ENCODE data around the gene VSIG8.

The VSIG8 gene

DNA sequence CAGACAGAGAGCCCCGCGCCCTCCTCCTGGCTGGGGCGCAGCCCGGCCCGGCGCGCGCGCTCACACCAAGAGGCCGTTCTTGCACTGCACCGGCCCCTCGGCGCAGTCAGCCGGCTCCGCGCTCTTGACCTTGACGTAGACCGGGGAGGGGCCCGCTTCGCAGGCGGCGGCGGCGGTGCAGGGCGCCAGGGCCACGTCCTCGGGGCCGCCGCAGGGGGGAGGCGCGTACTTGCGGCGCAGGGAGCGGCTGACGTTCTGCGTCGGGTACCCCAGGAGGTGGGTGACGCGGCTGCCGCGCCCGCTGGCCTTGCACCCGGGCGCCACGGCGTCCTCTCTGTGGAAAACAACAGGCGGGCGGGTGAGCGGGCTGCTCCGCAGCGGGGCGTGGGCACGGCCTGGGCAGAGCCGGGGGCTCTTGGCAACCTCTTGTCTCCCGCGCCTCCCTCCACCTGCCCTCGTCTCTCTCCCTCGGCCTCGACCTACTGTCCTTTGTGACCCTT lies 7.7 kb downstream of the VSIG8 start:
- no peak for FAIRE-seq

DNA sequence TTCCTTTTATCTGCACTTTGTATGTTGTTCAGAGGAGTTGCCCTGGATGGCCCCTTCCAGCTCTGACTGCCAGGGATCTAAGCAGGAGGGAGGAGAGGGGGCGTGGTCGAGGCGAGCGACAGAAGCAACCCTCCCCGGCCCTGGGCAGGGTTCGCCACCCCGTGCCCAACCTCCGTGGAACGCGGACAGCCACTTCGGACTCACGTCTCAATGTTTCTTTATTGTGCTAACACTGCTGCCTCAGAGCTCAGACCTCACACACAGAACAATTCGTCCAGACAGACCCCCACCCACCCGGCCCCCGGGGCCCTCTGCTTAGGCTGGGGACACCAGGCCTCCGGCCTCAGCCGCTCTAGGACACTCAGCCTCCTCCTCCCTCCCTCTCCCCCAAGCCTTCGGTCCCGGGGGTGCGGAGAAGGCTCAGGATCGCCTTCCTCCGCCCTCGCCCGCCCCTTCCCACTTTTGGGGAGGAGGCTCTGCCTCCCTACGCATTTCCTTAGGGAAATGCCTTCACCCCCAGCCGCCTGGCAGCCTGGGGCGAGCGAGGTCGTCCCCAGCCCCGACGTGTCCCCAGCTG lies 8.3 kb downstream of the VSIG8 start:
- no peak for FAIRE-seq

DNA sequence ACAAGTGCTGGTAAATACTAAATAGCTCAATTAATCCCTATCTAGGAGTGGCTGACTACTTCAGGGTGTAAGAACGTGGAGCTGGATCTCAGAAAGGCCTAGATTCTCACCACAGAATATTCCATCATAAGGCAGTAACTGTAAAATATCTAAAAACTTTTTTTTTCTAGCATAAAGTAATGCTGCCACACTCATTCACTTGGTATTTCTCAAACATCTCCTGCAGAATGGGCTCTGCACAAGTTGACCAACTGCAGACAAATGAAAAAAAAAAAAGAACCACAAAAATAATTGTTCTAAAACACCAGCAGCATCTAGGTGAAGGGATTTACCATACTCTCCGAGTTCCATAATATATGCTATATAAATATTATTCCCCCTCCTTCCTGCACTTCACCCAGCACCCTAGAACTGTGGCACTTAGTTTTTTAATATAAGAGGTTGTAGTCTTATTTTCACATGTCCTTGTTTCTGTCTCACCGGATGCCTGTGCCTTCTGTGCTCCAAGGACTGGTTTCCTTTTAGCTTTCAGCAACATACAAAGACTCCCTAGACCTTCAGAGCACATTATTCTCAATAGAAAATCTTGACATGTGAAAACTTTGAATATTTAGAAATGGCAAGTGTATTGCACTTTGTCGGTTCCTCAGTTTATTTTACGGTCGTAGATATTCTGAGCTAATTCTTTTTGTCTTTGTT lies 8.9 kb downstream of the VSIG8 start:
- FAIRE-seq = no peak

DNA sequence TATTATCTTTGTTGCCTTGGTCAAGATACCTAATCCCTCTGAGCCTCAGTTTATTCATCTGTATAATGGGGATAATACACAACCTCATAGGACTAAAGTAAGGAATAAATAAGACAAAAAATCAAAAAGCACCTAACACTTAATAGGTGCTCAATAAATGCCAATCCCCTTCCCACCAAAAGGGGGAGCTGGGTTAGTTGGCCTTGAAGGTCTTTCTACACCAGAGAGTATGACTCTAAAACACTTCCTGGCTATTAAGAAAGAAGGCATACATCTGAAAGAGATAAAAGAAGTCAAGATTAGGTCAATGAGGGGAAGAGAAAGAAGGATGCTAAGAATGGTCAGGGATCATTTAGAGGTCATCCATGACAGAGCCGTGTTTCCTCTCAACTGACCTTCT lies 11.1 kb downstream of the VSIG8 start:
- no peak for FAIRE-seq

DNA sequence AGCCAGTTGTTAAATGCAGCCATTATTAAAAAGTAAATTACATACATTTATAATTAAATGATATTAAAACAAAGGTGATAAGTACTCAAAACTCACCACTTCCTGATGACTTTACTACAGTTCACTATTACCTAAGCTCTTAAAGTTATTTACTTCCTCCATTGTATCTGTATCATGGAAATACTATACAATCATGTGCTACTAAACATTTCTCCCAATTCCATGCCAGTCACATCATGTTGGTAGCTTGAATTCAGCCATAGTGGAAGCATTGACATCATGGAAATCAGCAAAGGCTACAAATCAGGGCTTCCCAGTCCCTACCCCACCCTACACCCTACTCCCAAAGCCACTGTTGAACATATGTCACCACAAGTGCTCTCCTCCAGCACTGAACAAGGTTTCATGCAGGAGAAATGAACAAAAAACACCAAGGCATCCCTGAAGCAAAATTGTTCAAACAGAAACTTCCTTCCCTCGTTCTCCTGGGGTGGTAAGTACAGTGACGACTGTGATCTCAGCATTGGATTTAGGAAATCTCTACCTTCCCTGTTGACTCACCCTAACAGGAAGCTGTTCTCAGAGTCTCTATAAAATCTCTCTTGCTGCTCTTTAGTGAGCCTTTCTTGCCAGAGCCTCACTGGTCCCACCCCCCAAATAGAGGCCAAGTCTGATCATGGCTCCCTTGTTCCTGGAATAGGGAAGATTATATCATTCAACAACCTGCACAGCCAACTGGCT lies 12.7 kb downstream of the VSIG8 start:
- FAIRE-seq = no peak

DNA sequence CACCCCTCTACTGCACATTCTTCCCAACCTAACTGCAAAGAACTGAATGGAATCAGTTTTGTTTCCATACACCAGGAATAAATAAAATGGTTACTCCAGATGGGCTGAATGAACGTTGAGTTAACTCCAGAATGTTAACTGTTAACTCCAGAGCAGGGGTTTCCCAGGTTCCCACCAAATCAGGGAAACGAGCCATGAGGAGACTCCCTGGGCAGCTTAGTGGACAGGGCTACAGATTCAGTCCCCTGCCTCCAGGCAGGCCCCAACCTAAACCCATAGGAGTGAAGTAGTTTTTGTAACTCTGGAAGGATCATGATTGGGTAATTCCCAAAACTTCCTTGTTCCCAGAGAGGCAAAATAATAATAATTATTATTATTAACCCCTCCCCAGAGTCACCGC lies 14.1 kb downstream of the VSIG8 start:
- no peak for FAIRE-seq

DNA sequence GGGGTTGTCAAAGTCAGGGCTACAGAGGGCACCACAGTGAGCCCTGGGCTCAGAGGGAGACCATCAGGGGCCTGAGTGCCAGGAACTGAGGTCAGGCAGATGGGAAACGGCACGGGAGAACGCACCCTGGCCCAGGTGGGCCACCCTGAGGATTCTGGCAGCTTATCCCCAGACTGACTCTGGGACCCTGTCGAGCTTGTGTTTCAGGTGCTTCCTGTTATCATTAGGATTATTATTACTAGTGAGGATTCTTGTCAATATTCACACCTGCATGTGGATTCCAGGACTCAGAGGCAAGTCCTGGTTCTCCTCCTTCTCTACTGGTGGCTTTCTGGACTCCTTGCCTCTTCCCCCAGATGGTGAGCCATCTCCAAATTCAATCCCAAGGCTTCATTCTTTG lies 15.2 kb downstream of the VSIG8 start:
- FAIRE-seq = no peak

DNA sequence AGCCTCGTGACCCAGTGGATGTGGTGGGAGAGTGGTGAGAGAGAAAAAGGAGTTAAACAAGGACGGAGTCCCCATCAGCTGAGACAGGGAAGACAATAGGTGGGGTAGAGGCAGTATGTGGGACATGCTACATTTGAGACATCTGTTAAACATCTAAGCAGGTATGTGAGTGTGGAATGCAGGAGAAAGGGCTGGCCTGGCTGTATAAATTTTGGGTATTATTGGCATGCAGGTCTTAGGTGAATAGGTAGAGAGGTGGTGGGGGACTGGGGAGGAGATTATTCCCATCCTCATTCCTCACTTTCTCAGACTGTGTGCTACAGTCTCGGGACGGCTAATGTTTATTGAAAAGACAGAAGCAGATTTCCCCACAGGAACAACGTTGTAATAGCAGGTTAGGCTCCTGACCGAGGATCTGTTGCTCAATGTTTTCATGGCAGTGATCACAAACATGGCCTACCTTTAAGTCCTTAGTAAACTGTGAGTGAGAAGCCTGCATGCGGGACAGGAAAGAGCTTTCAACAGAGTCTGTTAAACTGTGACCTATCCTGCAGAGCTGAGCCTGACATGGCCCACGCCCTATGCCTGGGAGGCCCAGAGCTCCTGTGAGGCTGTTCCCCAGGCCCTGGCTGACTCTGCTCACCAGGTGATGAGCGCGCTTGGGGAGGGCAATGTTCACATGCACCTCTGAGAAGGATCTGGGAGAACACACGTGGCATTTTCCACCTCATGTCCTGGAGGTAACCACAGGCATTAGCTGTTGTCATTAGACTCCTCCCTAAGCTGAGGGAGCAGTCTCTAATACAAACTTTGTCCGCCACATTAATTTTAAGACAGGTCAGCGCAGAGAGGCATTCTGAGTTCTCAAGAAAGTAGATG lies 16.5 kb downstream of the VSIG8 start:
- FAIRE-seq = no peak

DNA sequence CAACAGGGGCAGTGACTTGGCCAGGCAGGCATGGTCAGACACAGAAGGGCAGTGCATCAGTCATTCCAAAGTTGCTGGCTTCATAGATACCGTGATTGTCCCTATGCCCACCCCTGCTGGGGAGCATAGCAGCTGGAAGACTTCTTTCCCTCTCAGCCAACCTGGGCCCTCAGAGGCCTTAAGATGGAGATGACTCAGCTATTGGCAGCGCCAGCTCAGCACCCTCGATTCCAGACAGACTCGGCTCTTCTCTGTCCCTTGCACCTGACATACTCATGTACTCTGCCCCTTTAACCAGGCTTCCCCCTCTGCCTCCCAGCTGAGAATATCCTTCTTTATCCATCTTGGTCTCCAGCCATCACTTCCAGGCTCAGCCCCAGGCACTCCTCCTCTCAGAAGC lies 19.0 kb downstream of the VSIG8 start:
- FAIRE-seq = no peak

DNA sequence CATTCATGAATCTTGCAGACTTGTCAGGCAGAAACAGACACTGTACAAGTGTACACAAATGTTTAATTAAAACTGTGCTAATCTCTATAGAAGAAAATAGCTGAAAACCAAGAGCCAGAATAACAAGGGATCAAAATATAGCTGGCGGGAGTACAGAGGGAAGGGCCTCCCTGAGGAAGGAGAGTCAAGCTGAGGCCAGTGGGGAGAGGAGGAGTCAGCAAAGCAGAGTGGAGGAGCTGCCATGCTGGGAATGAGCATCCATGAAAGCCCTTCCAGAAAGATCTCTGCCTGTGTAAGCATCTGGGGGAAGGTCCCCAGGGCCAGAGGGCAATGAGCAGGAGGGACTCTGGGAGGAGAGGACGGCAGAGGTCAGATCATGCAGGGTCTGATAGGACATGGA lies 20.7 kb downstream of the VSIG8 start:
- no peak for FAIRE-seq

DNA sequence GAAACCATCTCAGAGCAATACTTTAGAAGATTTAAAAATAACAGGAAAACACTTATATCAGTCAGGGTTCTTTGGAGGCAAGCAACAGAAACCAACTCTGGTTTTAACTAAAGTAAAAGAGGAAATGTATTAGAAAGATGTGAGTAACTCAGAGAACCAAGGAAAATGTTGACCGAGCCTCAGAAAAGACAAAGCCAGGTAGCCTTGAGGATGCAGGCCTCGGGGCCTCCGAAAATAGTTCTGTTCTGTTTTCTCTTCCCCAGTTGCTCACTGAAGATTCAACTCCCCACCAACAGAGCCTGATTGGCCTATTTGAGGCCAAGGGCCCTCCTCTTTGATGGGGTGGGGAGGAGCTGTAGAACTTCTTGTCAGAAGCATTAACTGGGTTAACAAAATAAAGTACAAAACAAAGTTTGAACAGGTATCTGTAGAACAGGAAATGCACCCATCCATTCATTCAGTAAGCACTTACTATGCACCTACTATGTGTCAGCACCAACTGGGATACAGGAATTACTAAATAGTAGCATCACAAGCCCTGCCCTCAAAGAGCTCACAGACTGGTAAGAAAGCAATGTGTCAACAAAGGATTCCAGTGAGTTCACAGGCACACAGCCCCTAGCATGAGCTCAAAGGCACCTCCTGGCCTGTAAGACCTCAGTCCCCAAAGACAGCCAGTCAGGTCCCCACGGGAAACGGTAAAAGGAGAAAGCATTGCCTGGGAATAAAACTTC lies 23.2 kb downstream of the VSIG8 start:
- no peak for FAIRE-seq

DNA sequence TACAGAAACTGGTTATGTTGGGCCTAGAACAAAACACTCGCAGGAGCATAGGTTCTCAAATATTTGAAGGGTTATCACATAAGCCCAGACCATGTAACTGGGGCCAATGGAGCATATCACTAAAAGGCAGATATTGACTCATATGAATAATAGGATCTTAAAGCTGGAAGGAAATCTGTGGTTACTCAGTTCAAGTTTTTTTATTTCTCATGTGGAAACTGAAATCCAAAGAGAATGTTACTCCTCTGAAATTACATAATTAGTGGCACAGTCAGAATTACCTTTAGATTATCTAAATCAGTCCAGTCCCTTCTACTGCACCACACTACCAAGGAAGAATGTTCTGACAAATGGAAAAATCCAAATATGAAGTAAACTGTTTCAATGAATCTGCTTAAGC lies 23.7 kb downstream of the VSIG8 start:
- no peak for FAIRE-seq

DNA sequence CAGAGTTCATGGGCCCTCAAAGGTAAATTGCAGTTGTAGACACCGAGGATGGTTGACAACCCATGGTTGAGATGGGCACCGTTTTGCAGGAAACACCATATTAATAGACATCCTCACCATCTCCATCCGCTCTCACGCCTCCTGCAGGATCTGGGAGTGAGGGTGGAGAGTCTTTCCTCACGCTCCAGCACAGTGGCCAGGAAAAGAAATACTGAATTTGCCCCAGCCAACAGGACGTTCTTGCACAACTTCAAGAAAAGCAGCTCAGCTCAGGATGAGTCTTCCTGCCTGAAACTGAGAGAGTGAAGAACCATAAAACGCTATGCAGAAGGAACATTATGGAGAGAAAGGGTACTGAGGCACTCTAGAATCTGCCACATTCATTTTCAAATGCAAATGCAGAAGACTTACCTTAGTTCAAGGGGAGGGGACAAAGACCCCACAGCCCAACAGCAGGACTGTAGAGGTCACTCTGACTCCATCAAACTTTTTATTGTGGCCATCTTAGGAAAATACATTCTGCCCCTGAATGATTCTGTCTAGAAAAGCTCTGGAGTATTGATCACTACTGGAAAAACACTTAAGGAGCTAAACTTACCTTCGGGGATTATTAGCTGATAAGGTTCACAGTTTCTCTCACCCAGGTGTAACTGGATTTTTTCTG lies 26.5 kb downstream of the VSIG8 start:
- FAIRE-seq = no peak

DNA sequence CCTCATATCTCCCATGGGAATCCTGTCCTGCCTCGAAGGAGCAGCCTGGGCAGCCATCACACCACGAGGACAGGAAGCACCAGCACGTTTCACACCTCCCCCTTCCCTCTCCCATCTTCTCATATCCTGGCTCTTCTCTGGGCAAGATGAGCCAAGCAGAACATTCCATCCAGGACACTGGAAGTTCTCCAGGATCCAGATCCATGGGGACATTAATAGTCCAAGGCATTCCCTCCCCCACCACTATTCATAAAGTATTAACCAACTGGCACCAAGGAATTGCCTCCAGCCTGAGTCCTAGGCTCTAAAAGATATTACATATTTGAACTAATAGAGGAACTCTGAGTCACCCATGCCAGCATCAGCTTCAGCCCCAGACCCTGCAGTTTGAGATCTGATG lies 27.1 kb downstream of the VSIG8 start:
- FAIRE-seq = no peak

DNA sequence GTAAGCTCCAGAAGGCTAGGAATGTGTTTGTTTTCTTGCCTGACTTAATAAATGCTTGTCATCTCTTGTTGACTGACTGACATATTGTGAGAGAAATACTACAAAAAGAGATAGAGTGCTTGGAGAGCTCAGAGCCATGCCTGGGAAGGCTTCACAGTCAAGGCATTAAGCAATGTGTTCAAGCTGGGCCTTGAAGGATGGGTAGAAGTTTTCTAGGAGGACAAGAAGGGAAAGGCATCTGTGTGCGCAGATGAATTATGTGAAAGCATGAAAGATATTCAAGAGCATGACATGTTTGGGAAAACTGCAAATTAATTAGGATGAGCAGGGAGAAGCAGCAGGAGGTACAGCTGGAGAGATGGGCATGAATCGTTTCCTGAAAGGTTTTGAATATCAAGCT lies 30.1 kb downstream of the VSIG8 start:
- FAIRE-seq = no peak

DNA sequence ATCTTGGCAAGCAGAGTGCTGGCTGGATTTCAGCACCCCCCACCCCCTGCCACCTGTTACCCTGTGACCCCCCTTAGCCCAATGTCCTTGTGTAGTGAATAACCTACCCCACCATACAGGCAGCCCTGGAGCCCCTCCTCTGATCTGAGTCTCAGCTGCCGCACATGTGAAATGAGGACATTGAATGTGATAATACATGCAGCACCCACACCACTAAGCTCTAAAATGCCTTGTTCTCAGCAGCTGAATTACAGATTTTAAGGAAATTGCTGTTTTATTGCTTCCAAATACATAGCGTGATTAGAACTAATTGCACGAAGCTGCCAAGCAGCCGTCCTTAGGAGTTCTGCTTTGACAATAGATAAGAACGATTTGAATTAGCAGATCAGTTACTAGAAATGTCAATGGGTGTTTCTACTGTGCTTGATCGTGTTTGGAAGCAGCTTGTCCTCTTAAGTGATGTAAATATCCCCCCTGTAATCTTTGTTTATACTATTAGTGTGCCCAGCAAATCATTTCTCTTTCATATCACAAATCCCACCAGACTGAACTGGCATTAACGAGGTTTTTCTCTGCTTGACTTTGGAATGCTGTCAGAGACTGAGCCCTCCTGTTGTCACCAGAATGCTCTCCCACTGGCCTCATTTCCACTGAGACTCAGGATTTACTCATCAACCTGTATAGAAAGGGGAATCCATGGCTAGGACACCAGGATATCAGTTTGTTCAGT lies 30.9 kb downstream of the VSIG8 start:
- FAIRE-seq = no peak

DNA sequence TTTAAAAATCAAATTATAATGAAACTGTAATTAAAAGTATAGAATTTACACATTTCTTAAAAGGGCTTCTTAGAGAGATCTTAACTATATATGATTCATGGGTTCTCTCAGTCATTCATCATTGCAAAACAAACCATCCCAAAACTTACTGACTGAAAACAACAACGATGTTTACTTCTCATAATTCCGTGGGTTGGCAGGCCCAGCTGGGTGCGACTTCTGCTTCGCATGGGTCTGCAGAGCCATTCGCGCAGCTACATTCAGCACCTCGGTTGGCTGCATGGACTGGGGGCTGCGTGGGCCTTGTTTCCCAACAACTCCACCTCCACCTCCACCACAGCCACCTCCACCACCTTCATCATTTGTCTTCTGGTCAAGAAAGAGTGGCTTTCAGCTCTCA lies 31.7 kb downstream of the VSIG8 start:
- FAIRE-seq = no peak

DNA sequence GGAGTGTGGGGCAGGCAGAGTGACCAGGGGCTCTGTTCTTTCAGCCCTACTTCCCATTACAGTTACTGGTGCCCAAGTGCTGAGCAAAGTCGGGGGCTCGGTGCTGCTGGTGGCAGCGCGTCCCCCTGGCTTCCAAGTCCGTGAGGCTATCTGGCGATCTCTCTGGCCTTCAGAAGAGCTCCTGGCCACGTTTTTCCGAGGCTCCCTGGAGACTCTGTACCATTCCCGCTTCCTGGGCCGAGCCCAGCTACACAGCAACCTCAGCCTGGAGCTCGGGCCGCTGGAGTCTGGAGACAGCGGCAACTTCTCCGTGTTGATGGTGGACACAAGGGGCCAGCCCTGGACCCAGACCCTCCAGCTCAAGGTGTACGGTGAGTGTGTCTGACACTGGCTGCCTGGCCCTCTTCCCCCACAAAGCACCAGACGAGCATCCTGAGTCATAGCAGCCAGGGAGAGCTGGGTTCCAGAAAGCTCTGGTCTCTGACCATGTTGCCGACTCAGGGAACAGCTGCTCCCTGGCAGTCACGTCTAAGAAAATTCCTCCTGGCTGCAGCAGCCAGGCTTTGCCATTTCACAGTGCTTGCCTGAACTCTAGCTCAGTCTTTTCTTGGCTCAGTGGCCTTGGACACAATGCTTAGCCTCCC lies 32.5 kb downstream of the VSIG8 start:
- FAIRE-seq = no peak

DNA sequence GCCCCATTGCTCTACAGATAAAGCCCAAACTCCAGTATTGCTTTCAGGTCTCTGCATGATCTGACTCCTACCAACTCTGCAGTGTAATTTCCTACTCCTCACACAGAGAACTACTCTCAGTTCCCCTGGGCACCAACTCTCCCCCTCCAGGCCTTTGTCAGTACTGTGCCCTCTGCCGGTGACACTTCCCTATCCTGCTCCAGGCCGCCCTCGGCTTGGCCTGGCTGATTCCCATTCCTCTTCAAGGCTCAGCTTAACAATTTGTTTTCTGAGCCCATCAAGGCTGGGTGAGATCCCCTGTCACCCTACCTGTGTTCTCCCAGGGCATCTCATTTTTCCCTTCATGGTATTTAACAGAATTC lies 33.2 kb downstream of the VSIG8 start:
- FAIRE-seq = no peak

DNA sequence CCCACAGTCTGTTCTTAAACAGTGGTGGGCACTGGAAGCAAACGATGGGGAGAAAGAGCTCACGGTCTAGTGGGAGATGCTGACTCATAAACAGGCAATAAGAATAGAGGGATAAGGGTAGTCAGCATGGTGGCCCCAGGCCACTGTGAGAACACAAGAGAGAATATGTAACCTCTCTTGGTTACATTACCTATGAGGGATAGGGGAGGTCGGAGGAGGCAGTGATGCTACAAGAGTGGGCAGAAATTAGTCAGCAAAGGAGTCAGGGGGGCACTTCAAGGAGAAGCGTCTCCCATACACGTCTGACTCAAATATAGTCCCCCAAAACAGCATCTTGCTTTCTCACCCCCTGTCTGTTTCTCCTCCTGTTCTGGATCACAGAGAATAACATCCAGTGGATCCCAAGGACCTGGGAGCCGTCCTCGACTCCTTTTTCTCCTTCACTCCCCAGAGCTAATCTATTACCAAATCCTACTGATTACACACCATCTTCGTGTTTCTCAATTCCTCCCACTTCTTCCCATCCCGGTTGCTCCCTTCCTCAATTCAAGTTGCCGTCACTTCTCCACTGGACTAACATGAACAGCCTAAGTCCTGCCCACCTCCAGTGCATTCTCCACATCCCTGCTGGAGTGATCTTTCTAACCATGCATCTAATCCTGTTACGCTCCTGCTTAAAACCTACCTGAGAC lies 33.7 kb downstream of the VSIG8 start:
- no peak for FAIRE-seq

Data from TTC549 (cell line).